Activated CD4-positive, alpha-beta T cell treated with anti-CD3 and anti-CD28 coated beads for 36 hours (primary cell): ENCODE data around the gene POLE. TPM values are rescaled to one million over a fixed set of nuclear protein-coding genes. Genes with fewer than 3 reads are reported as not detected.

Experiments
- ATAC-seq: fragments of 200-7000 bp; cut with Tn5 transposase; one replicate; pipeline ENCODE4 v1.10.0; 2021; ENCODE audit warnings: mild to moderate bottlenecking, moderate library complexity
- CTCF ChIA-PET: fragments of 350-600 bp; sonication (Branson Sonifier 250); formaldehyde crosslinking; loops from one replicate; lab custom pipeline; 2021; ENCODE audit warnings: antibody characterized with exemption; lab: Charles Lee
- POLR2A ChIA-PET: fragments of 350-600 bp; sonication (Branson Sonifier 250); formaldehyde crosslinking; loops from one replicate; lab custom pipeline; 2021; ENCODE audit warnings: antibody characterized with exemption, inconsistent platforms; lab: Charles Lee
- DNase-seq: peaks from one replicate; pipeline ENCODE4 v3.0.0-alpha.2; 2020
- H3K27ac Mint-ChIP-seq: one replicate; pipeline ENCODE4 v1.8.0; 2021; ENCODE audit warnings: mixed read lengths
- H3K27me3 Mint-ChIP-seq: one replicate; pipeline ENCODE4 v1.8.0; 2021; ENCODE audit warnings: mixed read lengths
- H3K36me3 Mint-ChIP-seq: one replicate; pipeline ENCODE4 v1.8.0; 2021; ENCODE audit warnings: low read depth, mixed read lengths
- H3K4me1 Mint-ChIP-seq: one replicate; pipeline ENCODE4 v1.8.0; 2021; ENCODE audit warnings: mixed read lengths
- H3K4me3 Mint-ChIP-seq: one replicate; pipeline ENCODE4 v1.8.0; 2021; ENCODE audit warnings: mild to moderate bottlenecking, moderate library complexity, mixed read lengths
- H3K9me3 Mint-ChIP-seq: one replicate; pipeline ENCODE4 v1.8.0; 2021; ENCODE audit warnings: low read depth, mixed read lengths
- intact Hi-C, 2 experiments: fragments of 100-400 bp; cut with DNase I in 1 of 2; cut with micrococcal nuclease in 1 of 2; formaldehyde crosslinking; loops; one replicate each; pipeline versions ENCODE4 v1.14.2 to v1.15.1; 2022 to 2024; cut with DNase I, micrococcal nuclease
- total RNA-seq, 2 experiments: library from RNA; stranded (reverse); gene quantifications; one replicate each; pipeline ENCODE4 v1.2.3, GENCODE V29; 2021

The POLE gene
- total RNA-seq, 2 experiments from 2014 or later, result 121 to 124 TPM

DNA sequence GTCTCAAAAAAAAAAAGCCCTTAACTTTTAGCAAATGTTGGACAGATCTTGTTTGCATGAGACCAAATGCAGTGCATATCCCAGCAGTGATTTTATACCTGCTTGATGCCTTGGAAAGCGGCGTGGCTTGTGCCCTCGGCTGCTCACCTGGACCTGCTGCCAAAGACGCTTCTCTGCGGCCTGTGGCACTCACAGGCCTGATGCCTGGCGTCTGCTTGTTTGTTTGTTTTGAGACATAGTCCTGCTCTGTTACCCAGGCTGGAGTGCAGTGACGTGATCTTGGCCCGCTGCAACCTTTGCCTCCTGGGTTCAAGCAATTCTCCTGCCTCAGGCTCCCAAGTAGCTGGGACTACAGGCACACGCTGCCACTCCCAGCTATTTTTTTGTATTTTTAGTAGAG lies 28.7 kb upstream of the POLE start:
- Mint-ChIP-seq H3K27ac (no peak overlapping the region), H3K36me3 (peaks cover 45% of the 10 kb centered on the region), H3K4me1 (peaks cover 21% of the 10 kb centered on the region), H3K4me3 (no peak overlapping the region), H3K27me3 (no peaks in the 10 kb centered on the region), H3K9me3 (no peaks in the 10 kb centered on the region)
- DNase-seq (no peak), ATAC-seq (no peak)
- CTCF ChIA-PET, result interaction anchor here (0.8 kb wide), 1 partner anchor 192 kb away, joined by 3 read pairs; no protein-coding TSS in a partner anchor
- POLR2A ChIA-PET, result no interaction called here
- intact Hi-C loops, result loop anchor here in 1 of 2 experiments (10.0 kb wide), 1 partner anchor 571 kb away; the partner anchor contains the start of genes DDX51 and NOC4L

DNA sequence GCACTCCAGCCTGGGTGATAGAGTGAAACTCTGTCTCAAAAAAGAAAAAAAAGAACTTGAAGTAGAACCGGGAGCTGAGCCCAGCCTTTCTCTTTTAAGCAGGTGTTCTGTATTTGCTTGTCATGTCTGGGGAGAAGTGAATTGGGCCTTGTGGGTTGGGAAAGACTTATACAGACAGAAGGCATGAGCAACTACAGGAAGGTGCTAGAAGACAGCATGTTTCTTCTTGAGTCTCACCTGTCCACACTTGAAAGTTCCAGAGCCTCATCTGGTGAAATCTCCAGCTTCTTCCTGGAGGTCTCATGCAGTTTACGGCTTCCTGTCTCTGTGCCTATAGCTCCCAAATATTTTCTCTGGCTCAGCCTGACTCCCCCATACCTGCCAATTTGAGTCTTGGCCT lies 26.0 kb upstream of the POLE start:
- ChIA-PET CTCF (interaction anchor here (1.0 to 1.6 kb wide), 2 partner anchors 9 to 28 kb away, joined by 3 read pairs; no protein-coding TSS in a partner anchor), POLR2A (interaction anchor here (0.6 to 1.0 kb wide), 2 partner anchors 18 to 47 kb away, joined by 3 to 4 read pairs; no protein-coding TSS in a partner anchor)
- Mint-ChIP-seq H3K36me3 (peaks cover 35% of the 10 kb centered on the region), H3K4me3 (no peak overlapping the region), H3K9me3 (peaks cover 4% of the 10 kb centered on the region), H3K27me3 (no peaks in the 10 kb centered on the region), H3K4me1 (peaks cover 24% of the 10 kb centered on the region), H3K27ac (peak overlapping the region; percentile 51)
- intact Hi-C loops, result loop anchor here in 1 of 2 experiments (10.0 kb wide), 1 partner anchor 568 kb away; the partner anchor contains the start of genes DDX51 and NOC4L
- ATAC-seq (no peak), DNase-seq (no peak)

DNA sequence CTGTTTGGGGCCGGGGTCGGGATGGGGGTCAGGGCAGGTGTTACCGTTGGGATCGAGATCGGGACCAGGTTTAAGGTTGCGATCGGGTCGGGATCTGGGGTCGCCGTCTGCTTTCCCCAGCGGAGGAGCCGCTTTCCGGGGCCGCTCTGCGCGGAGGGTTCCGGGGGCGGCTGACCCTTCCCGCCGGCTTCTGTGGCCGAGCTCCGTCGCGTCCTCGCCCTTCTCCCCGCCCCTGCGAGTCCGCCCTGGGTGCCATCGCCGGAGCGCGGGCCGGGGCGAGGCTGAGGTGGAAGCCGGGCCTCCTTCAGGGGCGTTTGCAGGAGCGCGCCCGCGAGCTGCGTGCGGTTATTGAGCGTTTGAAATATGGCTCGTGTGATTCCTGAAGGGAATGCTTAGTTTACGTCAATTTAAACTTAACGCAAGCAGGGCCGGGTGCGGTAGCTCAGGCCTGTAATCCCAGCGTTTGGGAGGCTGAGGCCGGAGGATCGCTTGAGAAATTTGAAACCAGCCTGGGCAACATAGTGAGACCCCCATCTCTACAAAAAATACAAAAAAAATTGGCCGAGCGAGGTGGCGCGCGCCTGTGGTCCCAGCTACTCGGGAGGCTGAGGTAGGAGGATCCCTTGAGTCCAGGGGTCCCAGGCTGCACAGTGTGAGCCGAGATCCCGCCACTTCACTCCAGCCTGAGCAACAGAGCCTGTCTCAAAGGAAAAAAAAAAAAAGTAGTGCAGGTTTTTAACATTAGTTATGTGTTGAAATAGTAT lies 24.1 kb upstream of the POLE start:
- Mint-ChIP-seq H3K36me3 (peaks cover 34% of the 10 kb centered on the region), H3K4me3 (peak overlapping the region; percentile 75), H3K27me3 (no peaks in the 10 kb centered on the region), H3K27ac (no peak overlapping the region), H3K9me3 (peaks cover 14% of the 10 kb centered on the region), H3K4me1 (peaks cover 24% of the 10 kb centered on the region)
- ATAC-seq (peak; percentile 13), DNase-seq (peak; percentile 51)
- intact Hi-C loops, result loop anchor here in 1 of 2 experiments (10.0 kb wide), 1 partner anchor 566 kb away; the partner anchor contains the start of genes DDX51 and NOC4L
- ChIA-PET POLR2A (no interaction called here), CTCF (interaction anchor here (0.6 kb wide), 1 partner anchor 172 kb away, joined by 3 read pairs; no protein-coding TSS in a partner anchor)

DNA sequence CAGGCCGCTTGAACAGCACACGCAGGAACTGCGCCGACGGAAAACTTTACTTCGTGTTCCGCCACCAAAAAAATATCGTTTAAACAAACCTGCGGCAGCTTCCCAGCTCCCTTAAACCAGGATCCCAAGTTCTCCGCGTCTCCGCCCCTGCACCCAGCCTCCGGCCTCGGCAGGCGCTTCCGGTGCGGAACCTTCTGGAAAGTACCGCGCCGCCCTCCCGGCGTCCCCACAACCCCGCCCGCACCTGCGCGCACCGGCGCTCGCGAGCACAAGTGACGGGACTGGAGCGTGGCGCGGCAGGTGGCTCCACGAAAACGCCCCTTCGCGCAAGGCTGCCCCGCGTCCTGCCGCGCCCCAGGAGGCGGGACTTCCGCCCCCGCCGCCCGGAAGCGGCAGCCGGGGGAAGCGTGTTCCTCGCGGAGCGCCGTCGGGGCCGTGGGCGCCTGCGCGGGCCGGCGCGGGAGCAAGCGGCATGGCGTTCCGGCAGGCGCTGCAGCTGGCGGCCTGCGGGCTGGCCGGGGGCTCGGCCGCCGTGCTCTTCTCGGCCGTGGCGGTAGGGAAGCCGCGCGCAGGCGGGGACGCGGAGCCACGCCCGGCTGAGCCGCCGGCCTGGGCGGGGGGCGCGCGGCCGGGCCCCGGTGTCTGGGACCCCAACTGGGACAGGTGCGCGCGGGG lies 23.4 kb upstream of the POLE start, which contains the start of gene PGAM5:
PGAM5 (plus strand) TSS at position 438 of the 675 bp plus-strand sequence; CDS start at position 473, 35 bp downstream.
- intact Hi-C loops, result loop anchor here (1.0 to 10.0 kb wide), 11 partner anchors 23 to 626 kb away; partner anchors contain the start of genes POLE (in 2 of the 2), PXMP2 (in 2 of the 2), CHFR (in 1 of the 2) and DDX51 (in 1 of the 2)
- Mint-ChIP-seq H3K4me1 (peaks cover 24% of the 10 kb centered on the region), H3K36me3 (peaks cover 29% of the 10 kb centered on the region), H3K27ac (peak within 1 kb of the TSS; percentile 66), H3K9me3 (peaks cover 14% of the 10 kb centered on the region), H3K4me3 (peak within 1 kb of the TSS; percentile 75), H3K27me3 (no peaks in the 10 kb centered on the region)
- CTCF ChIA-PET, result interaction anchor here (0.7 kb wide), 1 partner anchor 14 kb away, joined by 3 read pairs; no protein-coding TSS in a partner anchor
- ATAC-seq (peak; percentile 92), DNase-seq (peak; percentile 92)
- POLR2A ChIA-PET, result no interaction called here

DNA sequence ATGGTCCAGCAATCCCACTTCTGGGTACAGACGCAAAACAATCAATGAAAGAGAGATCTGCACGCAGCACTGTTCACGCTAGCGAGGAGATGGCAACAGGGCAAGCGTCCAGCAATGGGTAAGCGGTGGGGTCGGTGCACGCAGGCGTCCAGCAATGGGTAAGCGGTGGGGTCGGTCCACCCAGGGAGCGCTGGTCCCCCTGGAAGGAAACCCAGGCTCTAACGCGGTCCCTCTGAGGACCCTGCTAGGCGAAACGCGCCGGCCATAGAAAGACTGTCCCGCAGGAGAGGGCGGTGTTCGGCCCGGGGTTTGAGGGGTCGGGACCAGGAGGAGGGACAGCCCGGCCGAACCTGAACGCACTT lies 22.9 kb upstream of the POLE start:
- DNase-seq (peak; percentile 24), ATAC-seq (peak; percentile 10)
- peak overlapping the region; percentile 66 for H3K27ac Mint-ChIP-seq
- H3K4me3 Mint-ChIP-seq, result peak overlapping the region; percentile 75
- peaks cover 14% of the 10 kb centered on the region for H3K9me3 Mint-ChIP-seq
- H3K27me3 Mint-ChIP-seq, result no peaks in the 10 kb centered on the region
- ChIA-PET CTCF (interaction anchor here (0.7 kb wide), 1 partner anchor 13 kb away, joined by 3 read pairs; no protein-coding TSS in a partner anchor), POLR2A (no interaction called here)
- H3K4me1 Mint-ChIP-seq, result peaks cover 24% of the 10 kb centered on the region
- intact Hi-C loops, result loop anchor here (1.0 to 10.0 kb wide), 11 partner anchors 23 to 626 kb away; partner anchors contain the start of genes POLE (in 2 of the 2), PXMP2 (in 2 of the 2), CHFR (in 1 of the 2) and DDX51 (in 1 of the 2)
- H3K36me3 Mint-ChIP-seq, result peaks cover 31% of the 10 kb centered on the region

DNA sequence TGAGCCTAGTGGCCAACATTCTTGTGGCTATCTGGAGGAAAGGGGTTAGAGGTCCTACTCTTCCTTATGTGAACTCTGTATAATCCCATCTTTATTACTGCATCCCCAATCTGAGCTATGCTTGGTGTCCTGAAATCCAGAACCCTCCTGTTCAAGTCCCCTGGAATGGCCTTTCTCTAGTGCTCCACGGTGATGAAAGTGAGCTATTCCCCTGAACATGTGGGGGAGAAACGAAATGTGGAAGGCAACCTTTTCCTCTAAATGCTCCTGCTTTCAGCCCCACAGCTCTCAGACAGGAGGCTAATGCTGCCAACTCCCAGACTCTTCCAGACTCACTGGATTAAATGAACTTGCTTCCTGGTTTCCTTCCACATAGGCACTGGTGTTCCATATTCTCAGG lies 21.0 kb upstream of the POLE start:
- DNase-seq (no peak), ATAC-seq (no peak)
- Mint-ChIP-seq H3K4me1 (peaks cover 13% of the 10 kb centered on the region), H3K9me3 (peaks cover 14% of the 10 kb centered on the region), H3K36me3 (peaks cover 41% of the 10 kb centered on the region), H3K4me3 (no peak overlapping the region), H3K27me3 (no peaks in the 10 kb centered on the region), H3K27ac (no peak overlapping the region)
- ChIA-PET POLR2A (no interaction called here), CTCF (interaction anchor here (0.6 kb wide), 2 partner anchors 13 to 33 kb away, joined by 3 read pairs; no protein-coding TSS in a partner anchor)
- intact Hi-C loops, result no loop called here

DNA sequence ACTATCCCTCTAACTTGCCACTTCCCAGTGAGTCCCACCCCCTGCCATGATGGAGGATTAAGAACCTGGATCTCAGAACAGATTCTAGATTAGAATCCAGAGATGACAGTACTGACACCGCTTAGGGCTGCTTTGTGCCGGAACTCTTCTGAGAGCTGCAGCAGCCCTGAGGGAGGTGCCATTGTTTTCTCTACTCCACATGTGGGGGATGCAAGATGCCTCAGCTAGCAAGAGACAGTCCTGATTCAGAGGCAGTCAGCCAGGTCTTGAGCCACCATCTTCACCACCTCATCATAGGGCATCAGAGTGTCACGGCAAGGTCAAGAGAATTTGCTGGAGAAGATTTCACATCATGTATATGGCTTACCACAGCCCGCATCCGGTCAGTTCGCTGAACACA lies 20.1 kb upstream of the POLE start:
- H3K4me3 Mint-ChIP-seq, result no peak overlapping the region
- H3K36me3 Mint-ChIP-seq, result peaks cover 38% of the 10 kb centered on the region
- H3K27ac Mint-ChIP-seq, result no peak overlapping the region
- peaks cover 14% of the 10 kb centered on the region for H3K9me3 Mint-ChIP-seq
- POLR2A ChIA-PET, result no interaction called here
- CTCF ChIA-PET, result no interaction called here
- peaks cover 5% of the 10 kb centered on the region for H3K4me1 Mint-ChIP-seq
- intact Hi-C loops, result no loop called here
- DNase-seq, result no peak
- no peak for ATAC-seq
- no peaks in the 10 kb centered on the region for H3K27me3 Mint-ChIP-seq

DNA sequence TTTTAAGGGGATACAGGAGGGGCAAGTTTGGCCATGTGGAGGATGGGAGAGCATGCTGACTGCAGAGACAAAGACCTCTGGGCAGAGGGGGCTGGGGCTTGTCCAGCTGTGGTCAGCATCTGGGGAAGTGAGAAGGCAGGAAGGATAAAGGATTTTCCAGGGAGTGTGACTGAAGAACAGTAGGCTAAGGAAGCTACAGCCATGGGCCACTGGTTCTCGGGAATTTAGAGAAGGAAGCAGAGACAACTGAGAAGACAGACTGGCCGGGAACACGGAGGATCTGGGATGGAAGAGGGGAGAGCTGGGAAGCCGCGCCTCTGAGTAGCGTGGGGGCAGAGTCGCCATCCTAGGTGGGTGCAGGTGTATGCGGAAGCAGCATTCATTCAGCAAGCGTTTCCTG lies 16.5 kb upstream of the POLE start:
- H3K36me3 Mint-ChIP-seq, result peaks cover 53% of the 10 kb centered on the region

DNA sequence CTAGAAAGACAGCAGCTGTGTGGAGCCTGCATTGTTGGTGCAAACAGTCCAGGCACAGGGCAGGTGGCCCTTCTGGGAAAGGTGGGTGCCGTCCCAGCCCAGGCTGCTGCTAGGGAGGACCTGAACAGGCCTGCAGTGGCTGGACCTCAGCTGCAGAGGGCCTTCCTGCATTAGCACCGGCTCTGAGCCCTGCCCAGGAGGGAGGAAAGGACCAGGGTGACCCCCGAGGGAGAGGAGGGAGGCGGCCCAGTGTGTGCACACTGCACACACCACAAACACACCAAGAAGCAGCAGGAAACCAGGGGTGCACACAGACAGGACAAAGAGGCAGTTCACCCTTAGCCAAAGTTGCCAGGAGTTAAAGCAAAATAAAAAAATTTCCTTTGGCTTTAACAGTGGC lies 15.5 kb upstream of the POLE start:
- no peaks in the 10 kb centered on the region for H3K4me1 Mint-ChIP-seq
- ChIA-PET POLR2A (no interaction called here), CTCF (interaction anchor here (0.5 kb wide), 1 partner anchor 53 kb away, joined by 3 read pairs; no protein-coding TSS in a partner anchor)
- no peak for ATAC-seq
- H3K27ac Mint-ChIP-seq, result no peak overlapping the region
- peaks cover 46% of the 10 kb centered on the region for H3K36me3 Mint-ChIP-seq
- H3K4me3 Mint-ChIP-seq, result no peak overlapping the region
- no peaks in the 10 kb centered on the region for H3K27me3 Mint-ChIP-seq
- no peak for DNase-seq
- peaks cover 7% of the 10 kb centered on the region for H3K9me3 Mint-ChIP-seq
- intact Hi-C loops, result no loop called here

More for the DNA sequence above, 16.5 kb upstream of the POLE start:
- no peak for DNase-seq
- Mint-ChIP-seq H3K4me1 (no peaks in the 10 kb centered on the region), H3K27me3 (no peaks in the 10 kb centered on the region), H3K27ac (no peak overlapping the region), H3K9me3 (peaks cover 14% of the 10 kb centered on the region), H3K4me3 (no peak overlapping the region)
- no peak for ATAC-seq
- POLR2A ChIA-PET, result no interaction called here
- CTCF ChIA-PET, result no interaction called here
- intact Hi-C loops, result no loop called here

DNA sequence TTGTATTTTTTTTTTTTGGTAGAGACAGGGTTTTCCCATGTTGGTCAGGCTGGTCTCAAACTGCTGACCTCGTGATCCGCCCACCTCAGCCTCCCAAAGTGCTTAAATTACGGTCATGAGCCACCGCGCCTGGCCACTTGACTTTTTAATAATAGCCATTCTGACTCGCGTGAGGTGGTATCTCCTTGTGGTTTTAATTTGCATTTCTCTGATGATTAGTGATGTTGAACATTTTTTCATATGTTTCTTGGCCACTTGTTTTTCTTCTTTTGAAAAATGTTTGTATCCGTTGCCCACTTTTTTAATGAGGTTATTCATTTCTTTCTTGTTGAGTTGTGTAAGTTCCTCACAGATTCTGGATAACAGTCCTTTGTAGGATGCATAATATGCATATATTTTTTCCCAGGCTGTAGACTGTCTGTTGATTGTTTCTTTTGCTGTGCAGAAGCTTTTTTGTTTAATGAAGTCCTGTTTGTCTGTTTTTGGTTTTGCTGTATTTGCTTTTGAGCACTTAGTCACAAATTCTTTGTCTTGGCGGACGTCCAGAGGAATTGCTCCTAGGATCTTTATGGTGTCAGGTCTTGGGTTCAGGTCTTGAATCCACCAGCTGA lies 13.2 kb upstream of the POLE start:
- Mint-ChIP-seq H3K4me3 (no peak overlapping the region), H3K27ac (no peak overlapping the region), H3K9me3 (no peaks in the 10 kb centered on the region), H3K36me3 (peaks cover 46% of the 10 kb centered on the region), H3K4me1 (no peaks in the 10 kb centered on the region), H3K27me3 (no peaks in the 10 kb centered on the region)
- intact Hi-C loops, result no loop called here
- CTCF ChIA-PET, result interaction anchor here (0.8 kb wide), 1 partner anchor 53 kb away, joined by 4 read pairs; no protein-coding TSS in a partner anchor
- ATAC-seq (no peak), DNase-seq (no peak)
- POLR2A ChIA-PET, result no interaction called here

DNA sequence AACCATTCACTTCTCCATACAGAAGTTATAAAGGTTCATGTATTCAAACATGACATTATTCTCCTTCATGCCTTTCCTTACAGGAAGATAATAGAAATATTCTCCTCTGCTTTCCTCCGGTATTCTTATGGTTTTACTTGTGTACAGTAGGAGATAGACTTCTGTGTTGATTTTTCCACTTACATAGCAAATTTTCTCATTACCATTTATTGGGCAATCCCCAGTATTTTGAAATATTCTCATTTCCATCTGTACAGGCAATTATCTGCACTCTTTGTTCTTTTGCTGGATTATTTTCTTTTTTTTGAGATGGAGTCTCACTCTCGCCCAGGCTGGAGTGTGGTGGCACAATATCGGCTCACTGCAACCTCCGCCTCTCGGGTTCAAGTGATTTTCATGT lies 11.2 kb upstream of the POLE start:
- ATAC-seq (no peak), DNase-seq (no peak)
- no peaks in the 10 kb centered on the region for H3K27me3 Mint-ChIP-seq
- no peaks in the 10 kb centered on the region for H3K4me1 Mint-ChIP-seq
- peaks cover 29% of the 10 kb centered on the region for H3K36me3 Mint-ChIP-seq
- no peak overlapping the region for H3K4me3 Mint-ChIP-seq
- intact Hi-C loops, result no loop called here
- no peak overlapping the region for H3K27ac Mint-ChIP-seq
- no peaks in the 10 kb centered on the region for H3K9me3 Mint-ChIP-seq
- ChIA-PET POLR2A (no interaction called here), CTCF (no interaction called here)
